GM18907 (cell line): ENCODE measurements around the gene CENPH.
"Not testable (repeated sequence)": the region's sequence is repeated elsewhere in the genome, so short reads cannot be mapped to it uniquely, and the experiment has no call there.

Source experiments
- ATAC-seq: cut with Tn5 transposase; IDR thresholded peaks from one replicate; pipeline ENCODE4 v1.9.1; 2021; ENCODE audit warnings: mild to moderate bottlenecking, moderate library complexity; ENCODE audit not compliant: unreplicated experiment

CENPH gene

GRCh38 chr5:69206528-69207190, 17.3 kb downstream of the CENPH start:
- no peak for ATAC-seq

- ATAC-seq = no peak
Measured at GRCh38 chr5:69209602-69210001, 20.2 kb downstream of the CENPH start.

GRCh38 chr5:69211200-69211599, 21.8 kb downstream of the CENPH start:
- ATAC-seq = no peak

GRCh38 chr5:69212022-69212421, 22.6 kb downstream of the CENPH start:
- ATAC-seq = no peak

GRCh38 chr5:69213513-69214215, 24.3 kb downstream of the CENPH start:
- no peak for ATAC-seq

GRCh38 chr5:69217151-69217511, 27.7 kb downstream of the CENPH start:
- no peak for ATAC-seq

GRCh38 chr5:69217548-69218526, 28.5 kb downstream of the CENPH start:
- peak; percentile 95 for ATAC-seq

GRCh38 chr5:69219939-69220338, 30.6 kb downstream of the CENPH start:
- ATAC-seq = no peak

GRCh38 chr5:69220371-69220770, 31.0 kb downstream of the CENPH start:
- ATAC-seq = not testable (repeated sequence)

- ATAC-seq = not testable (repeated sequence)
Measured at GRCh38 chr5:69220833-69221232, 31.4 kb downstream of the CENPH start.

- no peak for ATAC-seq
Measured at GRCh38 chr5:69224520-69224919, 35.1 kb downstream of the CENPH start.

GRCh38 chr5:69225860-69226259, 36.5 kb downstream of the CENPH start:
- ATAC-seq = no peak

GRCh38 chr5:69230181-69230580, 40.8 kb downstream of the CENPH start:
- ATAC-seq = no peak

- ATAC-seq = no peak
Measured at GRCh38 chr5:69231281-69231680, 41.9 kb downstream of the CENPH start.

GRCh38 chr5:69231851-69232250, 42.5 kb downstream of the CENPH start:
- ATAC-seq = no peak

GRCh38 chr5:69234457-69235268, 45.3 kb downstream of the CENPH start, which contains the start of gene CDK7:
Gene CDK7, plus strand, starts transcription at chr5:69234886. Its CDS starts 90 bp downstream, at chr5:69234976.
- ATAC-seq = peak; percentile 97

- not testable (repeated sequence) for ATAC-seq
Measured at GRCh38 chr5:69236733-69237132, 47.4 kb downstream of the CENPH start.

- no peak for ATAC-seq
Measured at GRCh38 chr5:69237877-69238276, 48.5 kb downstream of the CENPH start.

GRCh38 chr5:69238760-69239251, 49.4 kb downstream of the CENPH start:
- ATAC-seq = no peak

GRCh38 chr5:69242215-69242927, 53.0 kb downstream of the CENPH start:
- ATAC-seq = no peak
